ENCODE results near the gene NBAS.
"Not testable (repeated sequence)": the region's sequence is repeated elsewhere in the genome, so short reads cannot be mapped to it uniquely, and the experiment has no call there.

The NBAS gene

GRCh38 chr2:15447381-15447780, 113.8 kb downstream of the NBAS start:
- no peaks in the 10 kb centered on the region for H3K27me3 ChIP-seq (replicated peaks; ENCODE audit: control insufficient read depth, insufficient read depth, low read length)
- no peak overlapping the region for H3K4me3 ChIP-seq (replicated peaks; ENCODE audit: low read depth, low read length)
- TF ChIP-seq CTCF (IDR thresholded peaks at IDR 0.05; ENCODE audit: insufficient read depth, low read length, poor library complexity, severe bottlenecking) = no peak
- no peak for DNase-seq (ENCODE audit: extremely low read depth, insufficient read length)
- H3K36me3 ChIP-seq (ENCODE audit: control insufficient read depth, insufficient read depth, low read length) = no peaks in the 10 kb centered on the region

- H3K27me3 ChIP-seq (replicated peaks; ENCODE audit: control insufficient read depth, insufficient read depth, low read length) = no peaks in the 10 kb centered on the region
- H3K36me3 ChIP-seq (ENCODE audit: control insufficient read depth, insufficient read depth, low read length) = no peaks in the 10 kb centered on the region
- no peak for TF ChIP-seq CTCF (IDR thresholded peaks at IDR 0.05; ENCODE audit: insufficient read depth, low read length, poor library complexity, severe bottlenecking)
- no peak for DNase-seq (ENCODE audit: extremely low read depth, insufficient read length)
- H3K4me3 ChIP-seq (replicated peaks; ENCODE audit: low read depth, low read length) = no peak overlapping the region
Measured at GRCh38 chr2:15446961-15447360, 114.2 kb downstream of the NBAS start.

GRCh38 chr2:15445891-15446562, 115.1 kb downstream of the NBAS start:
- no peak for DNase-seq (ENCODE audit: extremely low read depth, insufficient read length)
- H3K36me3 ChIP-seq (ENCODE audit: control insufficient read depth, insufficient read depth, low read length) = no peaks in the 10 kb centered on the region
- no peak overlapping the region for H3K4me3 ChIP-seq (replicated peaks; ENCODE audit: low read depth, low read length)
- no peak for TF ChIP-seq CTCF (IDR thresholded peaks at IDR 0.05; ENCODE audit: insufficient read depth, low read length, poor library complexity, severe bottlenecking)
- no peaks in the 10 kb centered on the region for H3K27me3 ChIP-seq (replicated peaks; ENCODE audit: control insufficient read depth, insufficient read depth, low read length)

GRCh38 chr2:15439768-15440524, 121.2 kb downstream of the NBAS start:
- H3K27me3 ChIP-seq (replicated peaks; ENCODE audit: control insufficient read depth, insufficient read depth, low read length) = not testable (repeated sequence)

GRCh38 chr2:15439366-15439765, 121.8 kb downstream of the NBAS start:
- not testable (repeated sequence) for DNase-seq (ENCODE audit: extremely low read depth, insufficient read length); H3K27me3 ChIP-seq (replicated peaks; ENCODE audit: control insufficient read depth, insufficient read depth, low read length); H3K4me3 ChIP-seq (replicated peaks; ENCODE audit: low read depth, low read length); H3K36me3 ChIP-seq (ENCODE audit: control insufficient read depth, insufficient read depth, low read length)

More at GRCh38 chr2:15439768-15440524, 121.2 kb downstream of the NBAS start:
- not testable (repeated sequence) for H3K36me3 ChIP-seq (ENCODE audit: control insufficient read depth, insufficient read depth, low read length); DNase-seq (ENCODE audit: extremely low read depth, insufficient read length); H3K4me3 ChIP-seq (replicated peaks; ENCODE audit: low read depth, low read length)

GRCh38 chr2:15436195-15436594, 124.9 kb downstream of the NBAS start:
- no peaks in the 10 kb centered on the region; the same call in 1 of the 2 replicates for H3K36me3 ChIP-seq (ENCODE audit: control insufficient read depth, insufficient read depth, low read length)
- no peak for DNase-seq (ENCODE audit: extremely low read depth, insufficient read length)
- TF ChIP-seq CTCF (IDR thresholded peaks at IDR 0.05; ENCODE audit: insufficient read depth, low read length, poor library complexity, severe bottlenecking) = no peak

More at GRCh38 chr2:15436195-15436594, 124.9 kb downstream of the NBAS start:
- Histone ChIP-seq H3K4me3 (replicated peaks; ENCODE audit: low read depth, low read length) (no peak overlapping the region), H3K27me3 (replicated peaks; ENCODE audit: control insufficient read depth, insufficient read depth, low read length) (no peaks in the 10 kb centered on the region)
